ENCODE data around the gene RBM10.

DNA sequence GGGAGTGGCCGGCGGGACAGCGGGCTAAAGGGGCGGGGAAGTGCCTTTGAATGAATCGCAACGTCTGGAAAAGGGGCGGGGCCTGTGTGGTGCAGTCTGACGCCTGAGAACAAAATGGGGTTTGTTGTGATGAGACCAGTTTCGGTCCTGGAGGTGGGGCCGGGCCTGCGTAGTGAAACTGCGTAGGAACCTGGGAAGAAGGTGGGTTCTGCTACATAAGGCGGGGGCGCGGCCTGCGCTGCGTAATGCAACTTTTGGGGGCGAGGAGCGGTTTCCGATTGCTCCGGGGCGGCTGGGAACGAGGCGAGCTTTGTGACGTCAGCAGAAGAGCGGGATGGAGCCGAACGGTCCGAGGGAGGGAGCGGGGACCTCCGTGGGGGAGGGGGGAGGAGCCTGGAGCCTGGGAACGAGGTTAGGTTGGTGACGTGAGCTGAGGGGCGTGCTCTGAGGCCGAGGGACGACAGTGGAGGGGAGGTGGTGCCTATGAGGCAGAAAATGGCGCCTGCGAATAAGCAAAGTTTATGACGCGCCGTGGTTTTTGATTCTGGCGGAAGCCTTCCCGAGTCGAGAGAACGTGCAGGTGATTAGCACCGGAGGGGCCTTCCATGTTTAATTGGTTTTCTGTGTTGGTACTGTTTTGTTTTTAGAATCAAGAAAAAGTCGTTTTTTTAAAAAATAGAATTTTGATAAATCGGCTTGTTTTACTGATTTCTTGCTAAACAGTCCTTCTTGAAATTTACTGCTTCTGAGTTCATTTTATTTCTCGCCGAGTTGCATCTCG, 88.5 kb downstream of the RBM10 start:
- no peak for TF ChIP-seq POLR2A (IDR thresholded peaks at IDR 0.05; ENCODE audit: borderline replicate concordance, extremely low read depth, insufficient read depth, insufficient read length)
- no peak for TF ChIP-seq TCF7L2 (IDR thresholded peaks at IDR 0.05; ENCODE audit: borderline replicate concordance, extremely low read depth, insufficient read depth, insufficient read length)
